ENCODE measurements around the gene TAAR6. TPM values are rescaled to one million over a fixed set of nuclear protein-coding genes. Genes with fewer than 3 reads are reported as not detected.

The TAAR6 gene
- total and polyA plus RNA-seq, 2 donors (not counting 3 experiments of a cell fraction or from before 2014, with no cell fraction given), result not detected

- no peak for TF ChIP-seq MAX (IDR thresholded peaks at IDR 0.05; ENCODE audit: insufficient read depth, insufficient read length)
- TF ChIP-seq GATA2 (IDR thresholded peaks at IDR 0.05; ENCODE audit: insufficient read depth, insufficient read length, low read depth, low read length), result no peak
- TF ChIP-seq MYC (IDR thresholded peaks at IDR 0.05; ENCODE audit: low read depth, low read length), result no peak
- TF ChIP-seq JUN (IDR thresholded peaks at IDR 0.05; ENCODE audit: borderline replicate concordance, insufficient read depth, insufficient read length, low read depth), result no peak
- no peak for TF ChIP-seq POLR2AphosphoS5 (IDR thresholded peaks at IDR 0.05; ENCODE audit: insufficient read depth, low read depth, low read length)
- TF ChIP-seq EZH2 (IDR thresholded peaks at IDR 0.05; ENCODE audit: borderline replicate concordance, low read depth, low read length, severe bottlenecking), result no peak
- TF ChIP-seq CTCF (IDR thresholded peaks at IDR 0.05; ENCODE audit: extremely low read depth in 1 of 2, insufficient read depth in 1 of 2, low read depth in 1 of 2, low read length in 2 of 2), result no peak
- POLR2A ChIA-PET, result no interaction called here
- Histone ChIP-seq H3K4me1 (ENCODE audit: control insufficient read depth, extremely low read depth, insufficient read depth, low read length) (no peaks in the 10 kb centered on the region), H3K9me3 (replicated peaks; ENCODE audit: control insufficient read depth, insufficient read depth, low read length) (no peaks in the 10 kb centered on the region), H3K4me3 (replicated peaks in 1 of 3; ENCODE audit: insufficient read depth in 1 of 3, low read depth in 1 of 3, low read length in 3 of 3) (no peak overlapping the region), H3K36me3 (ENCODE audit: control insufficient read depth in 2 of 2, extremely low read depth in 1 of 2, insufficient read depth in 2 of 2, low read length in 2 of 2) (no peaks in the 10 kb centered on the region), H3K27ac (ENCODE audit: insufficient read depth, low read depth, low read length) (no peak overlapping the region), H3K9ac (replicated peaks; ENCODE audit: extremely low read depth, insufficient read depth, low read length) (no peak overlapping the region), H4K20me1 (replicated peaks; ENCODE audit: control insufficient read depth, extremely low read depth, insufficient read depth, low read length) (no peaks in the 10 kb centered on the region), H2AFZ (ENCODE audit: low read depth, low read length) (no peak overlapping the region), H3K27me3 (ENCODE audit: control insufficient read depth in 2 of 2, insufficient read depth in 2 of 2, low read length in 2 of 2) (peaks cover 0 to 5% of the 10 kb centered on the region in 2 experiments), H3K79me2 (ENCODE audit: control insufficient read depth, insufficient read depth, low read length) (no peaks in the 10 kb centered on the region), H3K4me2 (ENCODE audit: insufficient read depth, low read length) (no peak overlapping the region), H3K9me1 (replicated peaks; ENCODE audit: control insufficient read depth, extremely low read depth, insufficient read depth, low read length) (no peaks in the 10 kb centered on the region)
- CTCF ChIA-PET, result interaction anchor here (1.4 kb wide), 1 partner anchor 18 kb away, joined by 3 read pairs; no protein-coding TSS in a partner anchor
- no peak for FAIRE-seq
- BruUV-seq (replicated peaks), result no TSS peak
- dilution Hi-C loops (cut with MboI; ENCODE audit: extremely low pct_ligation_motif_present, low sequenced_read_pairs) (no loop called here), intact Hi-C loops (cut with micrococcal nuclease) (no loop called here)
- DNase-seq (ENCODE audit: low read depth, low spot score), result no peak
Observed at GRCh38 chr6:132571774-132572173, 1.7 kb downstream of the TAAR6 start.
